ENCODE results near the gene SPSB3.

Gene SPSB3

DNA sequence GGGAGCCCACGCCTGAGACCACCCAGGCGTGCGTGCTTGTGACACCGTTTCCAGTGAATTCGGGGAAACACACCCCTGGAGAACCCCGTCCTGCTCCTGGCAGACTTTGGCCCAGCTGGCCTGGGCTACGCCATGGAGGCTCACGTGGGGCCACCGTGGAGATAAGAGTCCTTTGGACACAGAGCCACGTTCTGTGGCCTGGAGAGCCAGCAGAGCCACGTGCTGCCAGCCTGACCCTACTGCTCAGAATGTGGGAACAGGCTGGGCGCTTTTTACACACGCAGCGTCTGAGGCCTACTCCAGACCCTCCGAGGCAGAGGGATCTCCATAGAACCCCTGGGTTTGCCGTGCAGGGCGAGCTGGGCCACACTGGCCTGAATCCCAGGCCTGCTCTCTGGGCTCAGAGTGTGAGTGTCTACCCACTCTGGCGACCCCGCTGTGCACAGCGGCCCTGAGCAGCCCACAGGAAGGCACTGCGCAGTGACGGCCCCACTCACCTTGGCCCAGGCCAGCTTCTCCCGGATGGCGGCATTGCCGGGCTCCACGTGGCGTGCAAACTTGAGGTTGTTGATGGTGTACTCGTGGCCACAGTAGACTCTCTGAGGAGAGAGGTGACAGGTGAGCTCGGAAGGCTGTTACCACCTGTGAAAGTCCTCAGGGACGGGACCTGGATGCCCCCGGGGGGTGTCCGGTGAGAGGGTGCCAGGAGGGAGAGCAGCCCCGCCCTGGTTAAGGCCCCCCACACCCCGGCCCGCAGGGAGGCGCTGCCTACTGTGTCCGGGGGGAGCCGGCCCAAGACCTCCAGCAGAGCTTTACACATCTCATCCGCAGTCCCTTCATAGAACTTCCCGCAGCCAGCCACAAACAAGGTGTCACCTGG lies 34.3 kb upstream of the SPSB3 start:
- no peak for DNase-seq (ENCODE audit: low spot score)

DNA sequence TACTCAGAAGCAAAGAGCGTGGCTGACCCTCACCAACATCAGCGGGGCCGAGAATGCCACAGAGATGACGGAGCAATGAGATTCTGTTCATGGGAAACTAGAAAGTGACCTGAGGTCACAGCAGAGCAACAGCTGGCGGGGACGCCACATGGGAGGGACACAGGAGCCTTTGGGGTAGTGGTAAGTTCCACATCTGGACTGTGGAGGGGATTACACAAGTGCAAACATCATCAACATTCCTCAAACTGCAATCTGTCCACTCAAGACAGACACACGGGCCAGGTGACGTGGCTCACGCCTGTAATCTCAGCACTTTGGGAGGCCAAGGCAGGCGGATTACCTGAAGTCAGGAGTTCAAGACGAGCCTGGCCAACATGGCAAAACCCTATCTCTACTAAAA lies 33.1 kb upstream of the SPSB3 start:
- DNase-seq (ENCODE audit: low spot score): no peak
- TF ChIP-seq, protein P1, sequence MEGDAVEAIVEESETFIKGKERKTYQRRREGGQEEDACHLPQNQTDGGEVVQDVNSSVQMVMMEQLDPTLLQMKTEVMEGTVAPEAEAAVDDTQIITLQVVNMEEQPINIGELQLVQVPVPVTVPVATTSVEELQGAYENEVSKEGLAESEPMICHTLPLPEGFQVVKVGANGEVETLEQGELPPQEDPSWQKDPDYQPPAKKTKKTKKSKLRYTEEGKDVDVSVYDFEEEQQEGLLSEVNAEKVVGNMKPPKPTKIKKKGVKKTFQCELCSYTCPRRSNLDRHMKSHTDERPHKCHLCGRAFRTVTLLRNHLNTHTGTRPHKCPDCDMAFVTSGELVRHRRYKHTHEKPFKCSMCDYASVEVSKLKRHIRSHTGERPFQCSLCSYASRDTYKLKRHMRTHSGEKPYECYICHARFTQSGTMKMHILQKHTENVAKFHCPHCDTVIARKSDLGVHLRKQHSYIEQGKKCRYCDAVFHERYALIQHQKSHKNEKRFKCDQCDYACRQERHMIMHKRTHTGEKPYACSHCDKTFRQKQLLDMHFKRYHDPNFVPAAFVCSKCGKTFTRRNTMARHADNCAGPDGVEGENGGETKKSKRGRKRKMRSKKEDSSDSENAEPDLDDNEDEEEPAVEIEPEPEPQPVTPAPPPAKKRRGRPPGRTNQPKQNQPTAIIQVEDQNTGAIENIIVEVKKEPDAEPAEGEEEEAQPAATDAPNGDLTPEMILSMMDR (IDR thresholded peaks at IDR 0.05): no peak
- H3K27ac ChIP-seq: no peak overlapping the region
- H3K4me3 ChIP-seq: no peak overlapping the region

More for the DNA sequence above, 34.3 kb upstream of the SPSB3 start:
- Histone ChIP-seq H3K27ac (no peak overlapping the region), H3K4me3 (no peak overlapping the region)
- TF ChIP-seq, protein P1 (IDR thresholded peaks at IDR 0.05): no peak

DNA sequence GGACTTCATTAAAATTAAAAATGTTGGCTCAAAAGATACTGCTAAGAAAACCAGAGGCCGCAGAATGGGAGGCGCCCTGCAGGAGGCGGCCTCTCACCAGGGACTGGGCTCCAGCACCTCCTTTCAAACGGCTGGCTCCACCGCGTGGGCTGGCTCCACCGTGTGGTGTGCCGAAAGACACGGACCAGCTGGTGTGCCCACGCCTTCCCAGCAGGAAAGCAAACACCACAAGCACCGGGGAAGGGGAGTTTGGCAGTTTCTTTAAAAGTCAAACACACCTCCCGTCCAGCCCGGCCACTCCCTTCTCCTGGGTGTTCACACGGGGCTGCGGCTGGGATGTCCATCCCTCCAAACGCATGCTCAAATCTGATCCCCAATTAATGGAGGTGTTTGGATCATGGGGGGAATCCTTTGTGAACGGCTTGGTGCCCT lies 30.4 kb upstream of the SPSB3 start:
- H3K27ac ChIP-seq: no peak overlapping the region
- DNase-seq (ENCODE audit: low spot score): no peak
- TF ChIP-seq, protein P1 (IDR thresholded peaks at IDR 0.05): no peak
- no peak overlapping the region for H3K4me3 ChIP-seq

DNA sequence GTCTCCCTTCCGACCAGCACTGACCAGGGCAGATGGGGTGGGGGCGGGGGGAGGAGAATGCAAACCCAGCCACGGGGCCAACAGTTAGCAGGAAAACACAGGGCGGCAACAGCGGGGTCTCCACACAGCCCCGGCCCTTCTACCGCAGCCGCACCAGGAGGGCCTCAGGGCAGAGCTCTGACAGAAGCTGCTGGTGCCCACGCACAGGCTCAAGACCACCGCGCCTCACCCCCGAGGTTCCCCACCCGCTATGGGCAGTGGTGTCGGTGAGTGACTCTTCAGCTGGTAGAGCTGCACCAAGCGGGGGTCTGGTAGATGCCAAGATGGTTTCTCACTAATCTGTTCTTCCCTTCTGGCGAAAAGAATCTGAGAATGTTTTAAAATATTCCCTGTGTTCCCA lies 28.2 kb upstream of the SPSB3 start:
- Histone ChIP-seq H3K27ac (no peak overlapping the region), H3K4me3 (no peak overlapping the region)
- TF ChIP-seq, protein P1 (IDR thresholded peaks at IDR 0.05): no peak
- DNase-seq (ENCODE audit: low spot score): no peak

DNA sequence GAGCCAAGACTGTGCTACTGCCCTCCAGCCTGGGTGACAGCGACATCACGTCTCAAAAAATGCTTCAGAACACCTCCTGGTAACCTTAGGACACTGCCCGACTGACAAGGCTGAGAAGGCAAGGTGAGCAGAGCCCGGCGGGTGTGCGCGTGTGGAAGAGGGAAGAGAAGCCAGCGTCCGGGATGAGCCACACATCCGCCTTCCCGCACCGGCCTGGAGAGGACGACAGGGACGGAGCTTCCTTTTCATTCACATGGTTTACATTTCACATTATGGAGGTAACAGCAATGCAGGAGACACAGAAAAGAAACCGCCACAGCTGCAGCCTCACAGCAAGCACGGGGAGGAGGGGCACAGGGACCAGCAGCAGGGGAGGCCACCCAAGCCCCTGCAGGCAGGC lies 27.7 kb upstream of the SPSB3 start:
- no peak overlapping the region for H3K27ac ChIP-seq

DNA sequence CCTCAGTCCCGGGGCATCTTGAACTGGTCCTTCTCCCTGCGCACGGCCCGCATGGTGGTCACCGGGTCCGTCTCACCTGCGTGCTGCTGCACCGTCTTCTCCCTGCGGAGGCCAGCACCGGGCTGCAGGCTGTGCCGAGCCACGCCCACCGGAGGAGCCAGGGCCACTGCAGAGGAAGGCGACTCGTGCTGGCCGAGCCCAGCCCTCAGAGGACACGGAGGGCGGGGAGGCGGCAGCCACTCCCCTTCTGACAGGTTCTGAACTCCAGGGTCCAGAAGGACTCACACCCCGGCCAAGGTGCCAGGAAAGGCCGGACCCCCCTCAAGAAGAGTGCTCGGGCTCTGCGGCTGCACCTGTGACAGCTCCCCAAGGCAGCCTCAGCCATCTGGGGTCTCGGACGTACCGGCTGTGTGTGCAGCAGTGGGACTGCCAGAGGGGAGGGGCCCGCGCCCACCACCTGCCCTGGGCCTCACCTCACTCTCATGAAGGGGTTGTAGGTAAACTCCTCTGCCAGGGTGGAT lies 27.0 kb upstream of the SPSB3 start:
- DNase-seq (ENCODE audit: low spot score): peak; percentile 71

More for the DNA sequence above, 27.7 kb upstream of the SPSB3 start:
- TF ChIP-seq, protein P1 (IDR thresholded peaks at IDR 0.05): no peak
- H3K4me3 ChIP-seq: no peak overlapping the region
- DNase-seq (ENCODE audit: low spot score): no peak

More for the DNA sequence above, 27.0 kb upstream of the SPSB3 start:
- TF ChIP-seq, protein P1 (IDR thresholded peaks at IDR 0.05): no peak
- H3K27ac ChIP-seq: no peak overlapping the region
- no peak overlapping the region for H3K4me3 ChIP-seq
